ENCODE data around the gene PPP2R3A. TPM values are rescaled to one million over a fixed set of nuclear protein-coding genes. Genes with fewer than 3 reads are reported as not detected.

PPP2R3A gene
- total and polyA plus RNA-seq, 2 of the 13 experiments (the other 11 are each of a cell fraction or from before 2014, with no cell fraction given) = 0.07 to 0.12 TPM

DNA sequence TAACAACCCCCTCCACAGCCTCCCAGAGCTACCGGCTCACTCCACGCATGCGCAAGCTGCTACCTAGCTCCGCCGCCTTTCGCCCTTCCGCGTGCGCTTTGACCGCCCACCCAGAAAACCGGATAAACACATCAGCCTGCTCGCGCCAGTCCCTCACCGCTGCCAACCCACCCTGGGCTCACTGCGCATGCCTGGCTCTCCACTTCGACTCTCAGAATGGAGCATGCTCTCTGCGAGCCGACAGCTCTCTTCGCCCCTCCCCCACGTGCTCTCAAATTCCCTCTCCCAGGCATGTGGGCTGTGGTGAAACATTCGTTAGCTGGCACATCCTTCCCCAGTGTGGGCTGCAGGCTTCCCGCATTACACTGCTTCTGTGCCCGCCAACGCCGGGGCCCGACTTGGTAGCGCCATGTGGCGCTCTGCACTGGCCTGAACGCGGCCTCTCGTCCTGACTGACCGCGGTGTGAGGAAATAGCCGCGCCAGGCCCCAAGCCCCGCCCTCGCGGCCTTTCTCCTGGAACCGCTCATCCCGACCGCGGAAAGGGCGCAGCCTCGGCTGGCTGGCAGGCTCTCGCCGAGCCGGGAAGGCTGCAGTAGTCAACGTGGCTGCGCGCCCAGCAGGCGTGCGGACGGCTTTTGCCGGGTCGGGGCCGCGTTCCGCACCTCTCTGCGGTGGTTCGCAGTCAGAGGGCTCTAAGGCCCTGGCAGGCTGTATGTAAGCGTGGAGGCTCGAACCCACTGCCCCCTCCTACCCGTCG lies 231.1 kb downstream of the PPP2R3A start (continued):
- peak; percentile 96 for TF ChIP-seq ZC3H13 (CRISPR knock-in tag; IDR thresholded peaks at IDR 0.05)
- TF ChIP-seq, protein P1, sequence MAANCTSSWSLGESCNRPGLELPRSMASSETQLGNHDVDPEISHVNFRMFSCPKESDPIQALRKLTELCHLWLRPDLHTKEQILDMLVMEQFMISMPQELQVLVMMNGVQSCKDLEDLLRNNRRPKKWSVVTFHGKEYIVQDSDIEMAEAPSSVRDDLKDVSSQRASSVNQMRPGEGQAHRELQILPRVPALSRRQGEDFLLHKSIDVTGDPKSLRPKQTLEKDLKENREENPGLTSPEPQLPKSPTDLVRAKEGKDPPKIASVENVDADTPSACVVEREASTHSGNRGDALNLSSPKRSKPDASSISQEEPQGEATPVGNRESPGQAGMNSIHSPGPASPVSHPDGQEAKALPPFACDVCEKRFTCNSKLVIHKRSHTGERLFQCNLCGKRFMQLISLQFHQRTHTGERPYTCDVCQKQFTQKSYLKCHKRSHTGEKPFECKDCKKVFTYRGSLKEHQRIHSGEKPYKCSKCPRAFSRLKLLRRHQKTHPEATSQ (CRISPR knock-in tag; IDR thresholded peaks at IDR 0.05; ENCODE audit: borderline replicate concordance) = peak; percentile 96
- peak; percentile 99 for TF ChIP-seq YEATS4 (CRISPR knock-in tag; IDR thresholded peaks at IDR 0.05; ENCODE audit: borderline replicate concordance)
- no peak for TF ChIP-seq MYNN (CRISPR knock-in tag; IDR thresholded peaks at IDR 0.05; ENCODE audit: low read depth)
- peak; percentile 93; the same call in 1 of the 2 replicates for TF ChIP-seq ZNF17 (CRISPR knock-in tag; IDR thresholded peaks at IDR 0.05)
- TF ChIP-seq ZSCAN31 (CRISPR knock-in tag; IDR thresholded peaks at IDR 0.05; ENCODE audit: low read depth) = 0 out of 2 replicates have a peak, but pooled peaks have one; percentile 58
- no peak for TF ChIP-seq SMC3 (IDR thresholded peaks at IDR 0.05; ENCODE audit: low read length)
- peak; percentile 78; the same call in 1 of the 2 replicates for TF ChIP-seq JUND (CRISPR knock-in tag; IDR thresholded peaks at IDR 0.05)
- peak; percentile 100 for TF ChIP-seq ZNF605 (CRISPR knock-in tag; IDR thresholded peaks at IDR 0.05)
- TF ChIP-seq SAFB2 (CRISPR knock-in tag; IDR thresholded peaks at IDR 0.05; ENCODE audit: borderline replicate concordance, low read depth) = peak; percentile 99
- TF ChIP-seq TEF (CRISPR knock-in tag; IDR thresholded peaks at IDR 0.05) = peak; percentile 93
- TF ChIP-seq, protein P2, sequence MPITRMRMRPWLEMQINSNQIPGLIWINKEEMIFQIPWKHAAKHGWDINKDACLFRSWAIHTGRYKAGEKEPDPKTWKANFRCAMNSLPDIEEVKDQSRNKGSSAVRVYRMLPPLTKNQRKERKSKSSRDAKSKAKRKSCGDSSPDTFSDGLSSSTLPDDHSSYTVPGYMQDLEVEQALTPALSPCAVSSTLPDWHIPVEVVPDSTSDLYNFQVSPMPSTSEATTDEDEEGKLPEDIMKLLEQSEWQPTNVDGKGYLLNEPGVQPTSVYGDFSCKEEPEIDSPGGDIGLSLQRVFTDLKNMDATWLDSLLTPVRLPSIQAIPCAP (CRISPR knock-in tag; IDR thresholded peaks at IDR 0.05; ENCODE audit: low read depth) = peak; percentile 50; the same call in 1 of the 2 replicates
- TF ChIP-seq ZNF3 (CRISPR knock-in tag; IDR thresholded peaks at IDR 0.05) = no peak
- TF ChIP-seq, protein P3, sequence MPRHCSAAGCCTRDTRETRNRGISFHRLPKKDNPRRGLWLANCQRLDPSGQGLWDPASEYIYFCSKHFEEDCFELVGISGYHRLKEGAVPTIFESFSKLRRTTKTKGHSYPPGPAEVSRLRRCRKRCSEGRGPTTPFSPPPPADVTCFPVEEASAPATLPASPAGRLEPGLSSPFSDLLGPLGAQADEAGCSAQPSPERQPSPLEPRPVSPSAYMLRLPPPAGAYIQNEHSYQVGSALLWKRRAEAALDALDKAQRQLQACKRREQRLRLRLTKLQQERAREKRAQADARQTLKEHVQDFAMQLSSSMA (CRISPR knock-in tag; IDR thresholded peaks at IDR 0.05) = peak; percentile 96
- peak; percentile 87 for TF ChIP-seq IKZF4 (CRISPR knock-in tag; IDR thresholded peaks at IDR 0.05; ENCODE audit: borderline replicate concordance, low read depth, not compliant biosample characterization)
- TF ChIP-seq ARID4A (CRISPR knock-in tag; IDR thresholded peaks at IDR 0.05; ENCODE audit: borderline replicate concordance) = peak; percentile 93
- TF ChIP-seq, protein P4, sequence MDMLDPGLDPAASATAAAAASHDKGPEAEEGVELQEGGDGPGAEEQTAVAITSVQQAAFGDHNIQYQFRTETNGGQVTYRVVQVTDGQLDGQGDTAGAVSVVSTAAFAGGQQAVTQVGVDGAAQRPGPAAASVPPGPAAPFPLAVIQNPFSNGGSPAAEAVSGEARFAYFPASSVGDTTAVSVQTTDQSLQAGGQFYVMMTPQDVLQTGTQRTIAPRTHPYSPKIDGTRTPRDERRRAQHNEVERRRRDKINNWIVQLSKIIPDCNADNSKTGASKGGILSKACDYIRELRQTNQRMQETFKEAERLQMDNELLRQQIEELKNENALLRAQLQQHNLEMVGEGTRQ (IDR thresholded peaks at IDR 0.05; ENCODE audit: low read depth, low read length) = peak; percentile 60; the same call in 1 of the 2 replicates
- TF ChIP-seq, protein P4 (CRISPR knock-in tag; IDR thresholded peaks at IDR 0.05; ENCODE audit: borderline replicate concordance) = peak; percentile 56; the same call in 1 of the 2 replicates

Data from HepG2 (cell line).